Neutrophil (primary cell): Measurements from ENCODE around the gene STEAP3.

Experiments
- H3K27ac ChIP-seq: fragments of 200-600 bp; sonication (generic); 2 replicates; pipeline ENCODE4 v1.5.1; 2016; ENCODE audit warnings: mild to moderate bottlenecking, moderate library complexity
- H3K27me3 ChIP-seq: fragments of 200-600 bp; sonication (generic); 2 replicates; pipeline ENCODE4 v1.6.0; 2016; ENCODE audit warnings: mild to moderate bottlenecking
- H3K36me3 ChIP-seq: fragments of 200-600 bp; sonication (generic); 2 replicates; pipeline ENCODE4 v1.5.1; 2017
- H3K4me1 ChIP-seq, 2 experiments: fragments of 200-600 bp in 1 of 2; sonication (generic) in 1 of 2; 1 replicate in 1 of 2; 2 replicates in 1 of 2; pipeline versions ENCODE4 v1.5.1 to v1.6.1; 2013 to 2016; ENCODE audit warnings: low read depth in 1 of 2, low read length in 1 of 2, mild to moderate bottlenecking in 1 of 2, moderate library complexity in 1 of 2; ENCODE audit not compliant: control insufficient read depth in 1 of 2, insufficient read depth in 1 of 2
- H3K4me3 ChIP-seq, 2 experiments: fragments of 200-600 bp in 1 of 2; sonication (generic) in 1 of 2; 1 replicate in 1 of 2; 2 replicates in 1 of 2; pipeline ENCODE4 v1.5.1; 2013 to 2016; ENCODE audit warnings: low read depth in 1 of 2, low read length in 1 of 2, mild to moderate bottlenecking in 1 of 2, moderate library complexity in 1 of 2
- H3K9me3 ChIP-seq: fragments of 200-600 bp; sonication (generic); 2 replicates; pipeline ENCODE4 v1.5.1; 2016
- TF ChIP-seq, protein P1 (sequence below): fragments of 200-600 bp; sonication (generic); IDR thresholded peaks from 2 replicates; pipeline ENCODE4 v1.5.1; 2016; ENCODE audit warnings: antibody characterized with exemption

Gene STEAP3

DNA sequence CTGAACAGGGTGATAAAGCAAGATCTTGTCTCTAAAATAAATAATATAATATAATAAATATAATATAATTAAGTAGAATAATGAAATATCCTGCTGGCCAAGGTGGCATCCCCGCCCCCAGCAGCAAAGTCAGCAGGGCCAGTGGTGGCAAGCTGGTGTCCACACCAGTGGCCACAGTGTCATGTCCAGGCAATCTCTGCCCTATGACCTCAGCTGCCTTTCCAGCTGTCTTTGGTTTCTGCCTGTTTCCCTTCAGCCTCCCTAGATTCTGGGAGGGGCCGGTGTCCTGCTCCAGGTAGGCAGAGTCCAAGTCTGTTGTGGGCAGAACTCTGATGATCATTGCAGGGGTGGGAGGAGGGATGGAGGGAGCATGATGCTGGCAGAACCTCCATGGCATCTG is 16.2 kb upstream of the STEAP3 start:
- no peaks in the 10 kb centered on the region for H3K4me1 ChIP-seq
- no peak overlapping the region for H3K27ac ChIP-seq
- TF ChIP-seq, protein P1, sequence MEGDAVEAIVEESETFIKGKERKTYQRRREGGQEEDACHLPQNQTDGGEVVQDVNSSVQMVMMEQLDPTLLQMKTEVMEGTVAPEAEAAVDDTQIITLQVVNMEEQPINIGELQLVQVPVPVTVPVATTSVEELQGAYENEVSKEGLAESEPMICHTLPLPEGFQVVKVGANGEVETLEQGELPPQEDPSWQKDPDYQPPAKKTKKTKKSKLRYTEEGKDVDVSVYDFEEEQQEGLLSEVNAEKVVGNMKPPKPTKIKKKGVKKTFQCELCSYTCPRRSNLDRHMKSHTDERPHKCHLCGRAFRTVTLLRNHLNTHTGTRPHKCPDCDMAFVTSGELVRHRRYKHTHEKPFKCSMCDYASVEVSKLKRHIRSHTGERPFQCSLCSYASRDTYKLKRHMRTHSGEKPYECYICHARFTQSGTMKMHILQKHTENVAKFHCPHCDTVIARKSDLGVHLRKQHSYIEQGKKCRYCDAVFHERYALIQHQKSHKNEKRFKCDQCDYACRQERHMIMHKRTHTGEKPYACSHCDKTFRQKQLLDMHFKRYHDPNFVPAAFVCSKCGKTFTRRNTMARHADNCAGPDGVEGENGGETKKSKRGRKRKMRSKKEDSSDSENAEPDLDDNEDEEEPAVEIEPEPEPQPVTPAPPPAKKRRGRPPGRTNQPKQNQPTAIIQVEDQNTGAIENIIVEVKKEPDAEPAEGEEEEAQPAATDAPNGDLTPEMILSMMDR = no peak
- no peaks in the 10 kb centered on the region for H3K36me3 ChIP-seq
- H3K9me3 ChIP-seq = no peaks in the 10 kb centered on the region
- no peak overlapping the region for H3K4me3 ChIP-seq
- H3K27me3 ChIP-seq = peaks cover 20% of the 10 kb centered on the region

DNA sequence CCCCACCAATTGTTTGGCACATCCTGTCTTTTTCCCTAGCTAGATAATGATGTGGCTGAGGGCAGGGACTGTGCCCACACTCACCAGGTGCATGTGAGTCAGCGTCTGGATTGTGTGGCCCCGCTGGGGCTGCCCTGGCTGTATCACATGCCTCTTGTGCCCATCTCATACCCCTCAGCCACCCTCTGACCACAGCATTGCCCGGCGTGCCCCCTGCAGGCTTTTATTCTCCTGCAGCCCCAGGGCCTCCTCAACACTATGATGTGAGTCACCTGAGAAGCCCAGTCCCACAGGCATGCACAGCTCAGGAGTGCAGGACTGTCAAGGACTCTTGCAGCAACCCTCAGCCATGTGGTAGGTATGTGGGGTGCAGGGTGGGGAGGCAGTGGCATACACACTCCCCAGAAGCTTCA is 14.8 kb upstream of the STEAP3 start:
- H3K27me3 ChIP-seq = peaks cover 20% of the 10 kb centered on the region
- TF ChIP-seq, protein P1 = no peak

DNA sequence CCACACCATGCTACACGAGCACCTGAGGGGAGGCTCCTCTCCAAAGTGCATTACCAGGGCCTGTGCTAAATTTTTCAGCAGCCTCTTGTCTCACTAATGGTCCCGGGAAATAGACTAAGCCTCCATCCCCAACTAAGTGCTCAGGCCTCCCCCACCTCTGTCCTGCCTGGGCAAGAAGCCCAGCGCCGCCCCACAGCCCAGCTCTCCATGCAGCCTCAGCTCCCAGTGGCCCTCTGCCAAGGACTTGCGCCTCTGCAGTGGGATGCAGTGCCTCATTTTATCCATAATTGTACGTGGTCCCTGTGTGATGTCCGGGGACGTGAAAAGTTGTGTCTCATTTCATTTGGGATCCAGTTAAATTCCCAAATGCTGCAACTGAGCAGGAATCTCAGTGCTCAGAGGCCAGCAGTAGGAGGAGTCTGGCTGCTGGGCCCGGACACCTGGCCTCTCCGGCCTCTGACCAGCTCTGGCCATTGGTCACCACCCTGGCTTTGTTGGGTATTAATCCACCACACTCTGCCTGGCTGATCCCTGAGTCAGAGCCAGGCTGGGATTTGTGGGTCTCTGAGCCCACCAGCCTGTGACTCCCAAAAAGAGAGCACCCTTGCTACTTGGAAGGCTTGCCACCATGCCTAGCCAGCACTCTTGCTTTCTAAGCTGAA is 11.4 kb upstream of the STEAP3 start:
- Histone ChIP-seq H3K4me3 (no peak overlapping the region), H3K9me3 (no peaks in the 10 kb centered on the region), H3K27ac (no peak overlapping the region), H3K36me3 (no peaks in the 10 kb centered on the region), H3K4me1 (no peaks in the 10 kb centered on the region), H3K27me3 (peaks cover 20% of the 10 kb centered on the region)
- TF ChIP-seq, protein P1 = no peak

More for the DNA sequence above, 14.8 kb upstream of the STEAP3 start:
- no peaks in the 10 kb centered on the region for H3K36me3 ChIP-seq
- no peaks in the 10 kb centered on the region for H3K4me1 ChIP-seq
- H3K27ac ChIP-seq = no peak overlapping the region
- no peaks in the 10 kb centered on the region for H3K9me3 ChIP-seq
- no peak overlapping the region for H3K4me3 ChIP-seq

DNA sequence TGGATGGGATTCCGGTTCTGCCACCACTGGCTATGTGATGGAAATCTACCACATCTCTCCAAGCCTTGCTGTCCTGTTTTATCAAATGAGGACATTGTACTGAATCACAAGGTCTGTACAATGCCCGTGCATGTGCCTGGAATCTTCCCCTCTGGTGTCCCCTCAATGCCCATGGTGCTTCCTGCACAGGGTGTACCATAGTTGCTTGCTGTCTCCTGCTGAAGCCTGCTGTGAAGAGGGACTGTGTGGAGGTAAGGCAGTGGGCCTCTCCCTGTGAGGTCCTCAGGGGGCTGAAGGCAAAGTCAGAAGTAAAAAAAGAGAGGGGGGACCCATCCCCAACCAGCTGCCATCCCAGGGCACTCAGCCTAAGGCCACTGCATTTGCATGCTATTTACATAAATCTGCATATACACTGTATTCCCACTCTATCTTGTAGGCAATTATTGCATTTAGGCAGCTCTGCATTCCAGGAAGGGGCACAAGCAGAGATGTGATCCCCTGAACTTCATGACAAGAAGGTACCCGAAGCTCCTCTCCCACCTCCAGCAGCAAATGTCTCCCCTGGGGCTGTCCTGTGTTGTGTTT is 9.1 kb upstream of the STEAP3 start:
- Histone ChIP-seq H3K4me3 (no peak overlapping the region), H3K9me3 (no peaks in the 10 kb centered on the region), H3K4me1 (no peaks in the 10 kb centered on the region), H3K27me3 (peaks cover 13% of the 10 kb centered on the region), H3K27ac (no peak overlapping the region), H3K36me3 (no peaks in the 10 kb centered on the region)
- TF ChIP-seq, protein P1 = no peak

DNA sequence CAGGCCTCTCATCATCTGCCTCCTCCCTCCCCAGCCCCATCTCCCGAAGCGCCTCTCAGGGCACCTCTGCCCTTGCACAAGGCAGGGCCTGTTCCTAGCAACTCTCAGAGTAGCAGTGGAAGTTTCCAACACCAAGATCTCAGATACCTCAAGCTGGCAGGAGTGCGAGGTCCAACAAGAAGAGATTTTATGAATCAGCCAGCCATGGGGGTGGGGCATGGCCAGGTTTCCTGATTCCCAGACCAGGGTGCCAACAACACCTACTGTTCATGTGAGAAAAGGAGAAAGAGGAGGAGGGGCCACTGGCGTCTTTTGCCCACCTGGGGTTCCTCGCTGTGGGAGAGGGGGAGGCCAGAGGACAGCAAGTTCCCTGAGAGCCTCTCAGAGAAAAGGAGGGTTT is 6.6 kb upstream of the STEAP3 start:
- no peaks in the 10 kb centered on the region for H3K9me3 ChIP-seq
- TF ChIP-seq, protein P1 = no peak
- H3K4me1 ChIP-seq = no peaks in the 10 kb centered on the region
- H3K27ac ChIP-seq = no peak overlapping the region
- peaks cover 1% of the 10 kb centered on the region for H3K27me3 ChIP-seq
- no peak overlapping the region for H3K4me3 ChIP-seq
- H3K36me3 ChIP-seq = no peaks in the 10 kb centered on the region
